Kidney (tissue), 14 donors: ENCODE data around the gene ARRDC4. TPM values are rescaled to one million over a fixed set of nuclear protein-coding genes. Genes with fewer than 3 reads are reported as not detected.

Experiments
- DNase-seq, 5 donors: peaks; one replicate each; pipeline ENCODE4 v3.0.0-alpha.2; 2013 to 2020
- FAIRE-seq: peaks from 2 replicates; lab custom pipeline; 2012; peaks lifted over from hg19 to GRCh38; lab: Jason Lieb, UNC
- H3K27ac ChIP-seq, 2 donors: one replicate each; pipeline ENCODE4 v1.7.0; 2013; ENCODE audit warnings: low read depth in 2 of 2, low read length in 2 of 2, inconsistent platforms in 1 of 2
- H3K27me3 ChIP-seq: one replicate; pipeline ENCODE4 v1.7.1; 2013; ENCODE audit warnings: low read length, inconsistent platforms; ENCODE audit not compliant: control insufficient read depth, insufficient read depth
- H3K36me3 ChIP-seq, 3 donors: one replicate each; pipeline versions ENCODE4 v1.7.0 to v1.7.1; 2013; ENCODE audit warnings: low read length in 3 of 3, control low read depth in 1 of 3, inconsistent platforms in 1 of 3; ENCODE audit not compliant: insufficient read depth in 3 of 3, control insufficient read depth in 2 of 3
- H3K4me1 ChIP-seq, 3 donors: one replicate each; pipeline versions ENCODE4 v1.7.0 to v1.7.1; 2013; ENCODE audit warnings: low read length in 3 of 3, inconsistent platforms in 1 of 3, low read depth in 1 of 3; ENCODE audit not compliant: control insufficient read depth in 2 of 3, insufficient read depth in 2 of 3
- H3K4me3 ChIP-seq, 3 donors: one replicate each; pipeline versions ENCODE4 v1.7.0 to v1.8.1; 2013; ENCODE audit warnings: low read length in 3 of 3, control low read depth in 1 of 3, inconsistent platforms in 1 of 3
- H3K9ac ChIP-seq, 3 donors: one replicate each; pipeline versions ENCODE4 v1.7.0 to v1.7.1; 2013; ENCODE audit warnings: low read length in 3 of 3, control low read depth in 1 of 3, inconsistent platforms in 1 of 3
- H3K9me3 ChIP-seq, 3 donors: one replicate each; pipeline versions ENCODE4 v1.7.0 to v1.7.1; 2013; ENCODE audit warnings: low read length in 3 of 3, control low read depth in 1 of 3, inconsistent platforms in 1 of 3; ENCODE audit not compliant: control insufficient read depth in 2 of 3, insufficient read depth in 1 of 3
- CTCF ChIP-seq: IDR thresholded peaks from 3 replicates; pipeline ENCODE4 v1.5.1; 2012; ENCODE audit warnings: mild to moderate bottlenecking, moderate library complexity, borderline replicate concordance; ENCODE audit not compliant: insufficient read depth; ENCODE audit errors: extremely low read depth
- intact Hi-C: fragments of 100-400 bp; cut with DNase I; formaldehyde crosslinking; loops from one replicate; pipeline ENCODE4 v1.11.1; 2022
- polyA plus RNA-seq: library from polyadenylated mRNA; stranded (reverse); fragments of 350-450 nt; fragmentation: Illumina TruSeq; extraction: RNeasy Lipid Tissue Mini Kit (QIAGEN cat#74804); gene quantifications from one replicate; pipeline ENCODE4 v1.2.3, GENCODE V29; 2014; ENCODE audit warnings: low read depth, low replicate concordance; ENCODE audit not compliant: insufficient read depth
- total RNA-seq: library from RNA; stranded (reverse); fragmentation: NEBNext Ultra II Directional; extraction: Animal tissue kit (Norgen Biotek cat#: 25700); gene quantifications from one replicate; pipeline ENCODE4 v1.2.1, GENCODE V29; 2021
- donor health status: control.
- donor health status: control.
- donor health status: control.
- donor health status: control.
- donor health status: control.
- donor health status: DM: yes; HTN: yes; CAD: no.
- donor health status: Normal renal cell carcinoma (clear cell type).

ARRDC4 gene
- total and polyA plus RNA-seq, 2 donors from 2014 or later: 20.9 to 48.7 TPM

- TF ChIP-seq CTCF: no peak
- FAIRE-seq (no peak), DNase-seq (no peak)
- Histone ChIP-seq H3K4me1 (peaks cover 0 to 2% (median 0%) of the 10 kb centered on the region in 3 donors), H3K4me3 (no peak overlapping the region), H3K9ac (no peak overlapping the region), H3K27me3 (no peaks in the 10 kb centered on the region), H3K27ac (no peak overlapping the region), H3K9me3 (no peaks in the 10 kb centered on the region), H3K36me3 (no peaks in the 10 kb centered on the region)
- intact Hi-C loops: no loop called here
Measured at GRCh38 chr15:98012354-98012753, 51.9 kb downstream of the ARRDC4 start.

GRCh38 chr15:98013631-98014030 lies 53.1 kb downstream of the ARRDC4 start:
- no peak for TF ChIP-seq CTCF
- Histone ChIP-seq H3K4me1 (peaks cover 0 to 2% (median 0%) of the 10 kb centered on the region in 3 donors), H3K27ac (no peak overlapping the region), H3K9ac (no peak overlapping the region), H3K4me3 (no peak overlapping the region), H3K36me3 (no peaks in the 10 kb centered on the region), H3K27me3 (no peaks in the 10 kb centered on the region), H3K9me3 (no peaks in the 10 kb centered on the region)
- FAIRE-seq (no peak), DNase-seq (no peak)
- intact Hi-C loops: no loop called here

GRCh38 chr15:98017150-98017964 lies 56.9 kb downstream of the ARRDC4 start:
- DNase-seq: no peak
- H3K9me3 ChIP-seq: no peaks in the 10 kb centered on the region
- H3K27me3 ChIP-seq: no peaks in the 10 kb centered on the region
- intact Hi-C loops: no loop called here
- no peaks in the 10 kb centered on the region for H3K36me3 ChIP-seq
- no peak for TF ChIP-seq CTCF
- H3K9ac ChIP-seq: no peak overlapping the region
- H3K27ac ChIP-seq: no peak overlapping the region
- H3K4me1 ChIP-seq: peaks cover 0 to 2% (median 0%) of the 10 kb centered on the region in 3 donors
- FAIRE-seq: no peak
- H3K4me3 ChIP-seq: no peak overlapping the region
